Pericardium fibroblast (primary cell): ENCODE measurements around the gene ACSF2. TPM values are rescaled to one million over a fixed set of nuclear protein-coding genes. Genes with fewer than 3 reads are reported as not detected.

ENCODE experiments used
- total RNA-seq: library from RNA; depleted of rRNA; stranded (reverse); fragments of >200 nt; gene quantifications from 2 replicates; pipeline ENCODE4 v1.2.3, GENCODE V29; 2015

Gene ACSF2, protein sequence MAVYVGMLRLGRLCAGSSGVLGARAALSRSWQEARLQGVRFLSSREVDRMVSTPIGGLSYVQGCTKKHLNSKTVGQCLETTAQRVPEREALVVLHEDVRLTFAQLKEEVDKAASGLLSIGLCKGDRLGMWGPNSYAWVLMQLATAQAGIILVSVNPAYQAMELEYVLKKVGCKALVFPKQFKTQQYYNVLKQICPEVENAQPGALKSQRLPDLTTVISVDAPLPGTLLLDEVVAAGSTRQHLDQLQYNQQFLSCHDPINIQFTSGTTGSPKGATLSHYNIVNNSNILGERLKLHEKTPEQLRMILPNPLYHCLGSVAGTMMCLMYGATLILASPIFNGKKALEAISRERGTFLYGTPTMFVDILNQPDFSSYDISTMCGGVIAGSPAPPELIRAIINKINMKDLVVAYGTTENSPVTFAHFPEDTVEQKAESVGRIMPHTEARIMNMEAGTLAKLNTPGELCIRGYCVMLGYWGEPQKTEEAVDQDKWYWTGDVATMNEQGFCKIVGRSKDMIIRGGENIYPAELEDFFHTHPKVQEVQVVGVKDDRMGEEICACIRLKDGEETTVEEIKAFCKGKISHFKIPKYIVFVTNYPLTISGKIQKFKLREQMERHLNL
- 26.7 and 40.0 TPM in 2 replicates for total RNA-seq

DNA sequence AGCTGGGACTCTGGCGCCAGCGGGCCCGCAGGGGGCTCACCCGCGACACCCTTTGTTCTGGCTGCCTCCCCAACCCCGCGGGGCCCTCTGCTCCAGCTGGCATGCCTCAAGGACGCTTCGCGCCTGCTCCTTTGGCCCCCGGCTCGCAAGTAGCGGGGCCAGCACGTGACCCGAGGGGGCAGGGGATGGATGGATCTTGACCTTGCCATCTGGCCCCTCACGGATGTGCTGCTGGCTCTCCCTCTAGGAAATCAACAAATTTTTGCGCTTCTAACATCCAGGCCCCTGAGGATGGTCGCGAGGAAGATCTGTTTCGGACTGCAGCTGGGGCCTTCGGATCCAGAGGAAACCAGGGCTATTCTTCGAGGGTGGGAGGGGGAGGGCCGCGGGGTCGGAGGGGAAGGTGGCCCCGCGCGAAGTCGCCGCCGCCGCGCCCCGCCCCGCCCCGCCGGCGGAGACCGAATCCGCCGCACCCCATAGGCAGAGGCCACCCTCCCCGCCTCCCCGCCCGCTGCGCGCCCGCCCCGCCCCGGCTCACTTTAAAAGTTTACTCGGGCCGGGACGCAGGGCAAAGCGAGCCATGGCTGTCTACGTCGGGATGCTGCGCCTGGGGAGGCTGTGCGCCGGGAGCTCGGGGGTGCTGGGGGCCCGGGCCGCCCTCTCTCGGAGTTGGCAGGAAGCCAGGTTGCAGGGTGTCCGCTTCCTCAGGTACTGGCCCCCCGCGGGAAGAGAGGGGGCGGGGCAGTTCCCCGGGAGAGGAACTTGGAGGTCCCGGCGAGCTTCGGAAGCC, at the start of gene ACSF2:
Gene ACSF2 (plus strand): TSS at position 537 of the 790 bp plus-strand sequence. CDS start 44 bp downstream, at position 581.

DNA sequence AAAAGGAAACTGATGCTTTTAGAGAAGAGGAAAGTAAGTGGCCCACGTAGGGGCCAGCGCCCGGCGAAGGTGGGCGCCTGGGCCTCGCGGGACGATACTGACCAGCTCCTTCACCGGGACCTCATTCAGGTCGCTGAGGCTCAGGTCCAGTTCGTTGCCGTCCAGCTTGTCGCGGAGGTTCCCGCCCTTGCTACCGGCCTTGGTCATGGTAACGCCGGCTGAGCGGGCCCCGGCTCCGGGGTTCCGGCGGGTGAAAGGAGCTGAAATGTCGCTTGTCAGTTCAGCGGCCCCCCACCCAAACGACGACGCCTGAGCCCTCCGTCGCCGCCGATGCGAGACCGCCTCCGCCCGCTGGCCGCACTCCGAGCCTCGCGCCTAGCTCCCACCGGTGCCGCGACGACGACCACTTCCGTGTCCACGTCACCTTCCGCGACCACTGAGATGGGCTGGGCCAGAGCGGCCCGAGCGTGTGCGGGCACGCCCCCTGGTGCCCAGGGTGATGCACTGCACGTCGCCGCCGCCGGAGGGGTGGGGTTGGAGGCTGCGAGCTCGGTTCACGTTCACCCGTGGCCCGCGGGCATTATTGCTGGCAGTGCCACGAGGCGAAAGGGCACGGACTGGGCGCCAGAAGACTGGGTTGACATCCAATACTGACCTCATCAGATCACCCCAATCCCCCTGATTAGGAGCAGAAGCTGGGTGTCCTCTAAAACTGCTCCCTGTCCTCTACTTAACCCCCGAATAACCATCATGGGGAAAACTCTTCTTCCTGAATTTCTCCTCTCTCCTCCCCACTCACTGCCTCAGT, 28.7 kb upstream of the ACSF2 start, which contains the start of gene LRRC59:
Gene LRRC59 (minus strand): TSS at position 413 of the 808 bp plus-strand sequence. CDS start 206 bp downstream, at position 207.

DNA sequence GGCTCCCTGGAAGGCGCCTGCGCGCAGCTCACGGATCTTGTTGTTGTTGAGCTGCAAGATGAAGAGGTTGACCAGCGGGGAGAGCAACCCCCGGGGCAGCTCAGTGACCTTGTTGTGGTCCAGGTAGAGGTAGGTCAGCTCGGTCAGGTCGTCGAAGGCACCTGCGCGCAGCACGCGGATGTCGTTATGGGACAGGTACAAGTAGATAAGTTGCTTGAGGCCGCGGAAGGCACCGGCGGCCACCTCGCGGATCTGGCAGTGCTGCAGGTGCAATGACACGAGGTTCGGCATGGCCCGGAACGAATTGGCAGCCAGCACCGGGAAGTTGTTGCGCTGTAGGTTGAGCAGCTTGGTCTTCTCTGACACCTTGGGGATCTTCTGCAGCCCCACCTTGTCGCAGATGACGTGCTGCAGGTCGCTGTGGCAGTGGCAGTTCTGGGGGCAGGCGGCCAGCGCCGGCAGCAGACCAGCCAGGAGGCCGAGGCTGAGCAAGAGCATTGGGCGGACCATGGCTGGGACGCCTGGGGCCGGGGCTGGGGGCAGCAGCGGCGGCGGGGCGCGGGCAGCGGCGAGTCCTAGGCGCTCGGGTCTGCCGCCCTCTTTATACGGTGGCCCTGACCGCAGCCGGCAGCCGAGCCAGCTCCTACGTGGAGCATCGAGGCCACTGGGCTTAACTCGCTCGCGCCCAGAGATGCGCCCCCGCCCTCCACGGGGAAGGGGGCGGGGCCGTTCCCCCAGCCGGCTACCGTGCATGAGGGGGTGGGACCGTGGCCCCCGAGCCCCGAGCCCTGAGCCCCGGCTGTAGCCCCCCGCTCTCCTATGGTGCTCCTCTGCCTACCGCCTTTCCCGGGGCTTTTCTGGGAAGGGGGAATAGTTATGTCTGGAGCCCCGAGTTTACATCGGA, 42.5 kb downstream of the ACSF2 start, which contains the start of gene CHAD:
Gene CHAD (minus strand): TSS at position 577 of the 904 bp plus-strand sequence. CDS start 67 bp downstream, at position 510.

DNA sequence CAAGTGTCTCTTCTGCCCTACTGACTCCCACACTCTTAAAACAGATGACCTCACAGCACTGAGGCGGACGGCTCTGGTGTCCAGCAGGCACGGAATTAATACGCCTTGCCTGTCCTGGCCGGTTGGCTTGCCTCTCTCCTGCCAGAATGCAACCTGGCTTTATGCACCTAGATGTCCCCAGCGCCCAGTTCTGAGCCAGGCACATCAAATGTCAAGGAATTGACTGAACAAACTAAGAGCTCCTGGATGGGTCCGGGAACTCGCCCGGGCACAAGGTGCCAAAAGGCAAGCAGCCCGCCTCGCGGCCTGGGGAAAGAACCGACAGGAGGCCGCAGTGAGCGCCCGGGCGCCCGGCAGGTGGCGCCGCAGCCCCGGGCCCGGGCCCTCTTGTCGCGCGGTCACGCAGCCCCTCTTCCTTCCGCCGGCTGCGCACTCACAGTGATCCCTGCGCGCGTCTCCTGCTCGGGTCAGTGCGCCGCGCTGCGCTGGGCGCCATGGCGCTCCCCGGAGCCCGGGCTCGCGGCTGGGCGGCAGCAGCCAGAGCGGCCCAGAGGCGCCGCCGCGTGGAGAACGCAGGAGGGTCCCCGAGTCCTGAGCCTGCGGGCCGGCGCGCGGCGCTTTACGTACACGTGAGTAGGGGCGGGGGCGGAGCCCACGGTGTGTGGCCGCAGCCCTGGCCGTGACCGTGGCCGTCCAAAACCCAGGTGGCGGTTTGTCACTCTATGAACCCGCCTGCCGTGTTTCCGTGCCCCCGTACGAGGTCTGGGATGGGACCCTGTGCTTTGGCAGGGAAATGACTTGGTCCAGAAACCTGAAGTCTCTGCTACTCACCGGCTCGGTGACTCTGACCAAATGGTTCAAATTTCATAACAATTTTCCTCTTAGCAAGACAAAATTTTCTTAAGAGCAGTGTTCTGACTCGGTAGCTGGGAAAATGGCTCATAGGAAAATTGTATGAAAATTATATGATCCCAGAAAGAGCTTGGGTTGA, 52.7 kb downstream of the ACSF2 start, which contains the start of gene RSAD1:
Gene RSAD1 (plus strand): TSS at position 470 of the 991 bp plus-strand sequence. CDS start 25 bp downstream, at position 495.

DNA sequence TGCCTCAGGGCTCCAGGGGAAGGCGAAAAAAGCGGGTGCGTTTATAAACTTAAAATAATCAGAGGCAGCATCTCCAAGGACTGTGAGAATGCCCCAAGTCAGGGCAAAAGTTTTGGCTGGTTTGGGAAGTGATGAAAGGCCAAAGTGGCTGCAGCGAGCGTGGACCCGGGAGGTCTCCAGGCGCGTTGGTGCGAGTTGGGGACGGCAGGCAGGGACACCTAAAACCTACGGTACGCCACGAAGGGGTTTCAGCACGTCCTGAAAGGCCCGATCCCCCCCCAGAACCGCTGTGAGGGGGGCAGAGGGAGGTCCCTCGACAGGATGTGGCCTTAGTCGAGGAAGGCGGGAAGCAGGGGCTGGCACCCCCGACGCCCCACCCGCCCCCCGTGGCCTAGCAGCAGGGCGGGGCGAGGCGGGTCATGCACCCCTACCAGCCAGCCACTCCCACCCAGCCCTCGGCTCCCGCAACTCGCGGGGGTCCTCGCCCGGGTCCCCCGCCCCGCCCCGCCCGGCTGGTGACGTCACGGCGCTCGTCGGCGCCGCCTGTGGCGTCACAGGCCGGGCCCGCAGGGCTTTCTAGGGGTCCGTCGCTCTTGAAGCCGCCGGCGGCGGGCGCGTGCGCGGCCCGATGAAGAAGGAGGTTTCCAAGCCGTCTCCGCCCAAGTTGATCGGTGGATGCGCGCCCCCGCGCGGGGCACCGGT, 82.0 kb downstream of the ACSF2 start, which contains the start of gene MYCBPAP:
Gene MYCBPAP (plus strand): TSS at position 569 of the 702 bp plus-strand sequence. CDS start 236 bp downstream, outside the sequence.

Other genes starting within 250 kb of the ACSF2 start
- gene COL1A1, start 224.6 kb upstream of the ACSF2 start, total RNA-seq, result 5,508 and 7,896 TPM in 2 replicates
- 0.09 TPM in 1 of 2 replicates, not detected in the other for gene TMEM92, start 151.8 kb upstream of the ACSF2 start, total RNA-seq
- 28.8 and 32.2 TPM in 2 replicates for gene XYLT2, start 80.1 kb upstream of the ACSF2 start, total RNA-seq
- 46.5 and 59.5 TPM in 2 replicates for gene MRPL27, start 53.0 kb upstream of the ACSF2 start, total RNA-seq
- gene EME1, start 53.0 kb upstream of the ACSF2 start, total RNA-seq, result 0.35 and 3.4 TPM in 2 replicates
- 84.1 and 150 TPM in 2 replicates for gene LRRC59, start 28.7 kb upstream of the ACSF2 start, total RNA-seq
- gene CHAD, start 42.7 kb downstream of the ACSF2 start, total RNA-seq, result not detected in 2 replicates
- gene RSAD1, start 52.6 kb downstream of the ACSF2 start, total RNA-seq, result 13.7 and 21.5 TPM in 2 replicates
- gene MYCBPAP, start 82.2 kb downstream of the ACSF2 start, total RNA-seq, result 0.09 and 0.23 TPM in 2 replicates
- gene EPN3, start 106.5 kb downstream of the ACSF2 start, total RNA-seq, result 0.23 and 0.51 TPM in 2 replicates
- gene SPATA20, start 121.0 kb downstream of the ACSF2 start, total RNA-seq, result 71.4 and 89.9 TPM in 2 replicates
- gene CACNA1G, start 134.5 kb downstream of the ACSF2 start, total RNA-seq, result 0.60 and 0.82 TPM in 2 replicates
- gene ABCC3, start 208.7 kb downstream of the ACSF2 start, total RNA-seq, result 3.8 and 13.9 TPM in 2 replicates